Testis (tissue), 2 donors: Measurements from ENCODE around the gene SCP2D1.

Experiments used
- POLR2A ChIP-seq: fragments of 450-650 bp; IDR thresholded peaks from one replicate; pipeline ENCODE4 v1.6.1; 2017; ENCODE audit warnings: antibody characterized with exemption, mild to moderate bottlenecking, moderate library complexity
- TF ChIP-seq, protein P1 (sequence below), 3 experiments: fragments of 450-650 bp in 2 of 3; fragments of 200-600 bp in 1 of 3; sonication (generic) in 1 of 3; IDR thresholded peaks; one replicate each; pipeline ENCODE4 v1.5.1; 2016 to 2019; ENCODE audit warnings: antibody characterized with exemption in 3 of 3, mild to moderate bottlenecking in 2 of 3, moderate library complexity in 1 of 3

DNA sequence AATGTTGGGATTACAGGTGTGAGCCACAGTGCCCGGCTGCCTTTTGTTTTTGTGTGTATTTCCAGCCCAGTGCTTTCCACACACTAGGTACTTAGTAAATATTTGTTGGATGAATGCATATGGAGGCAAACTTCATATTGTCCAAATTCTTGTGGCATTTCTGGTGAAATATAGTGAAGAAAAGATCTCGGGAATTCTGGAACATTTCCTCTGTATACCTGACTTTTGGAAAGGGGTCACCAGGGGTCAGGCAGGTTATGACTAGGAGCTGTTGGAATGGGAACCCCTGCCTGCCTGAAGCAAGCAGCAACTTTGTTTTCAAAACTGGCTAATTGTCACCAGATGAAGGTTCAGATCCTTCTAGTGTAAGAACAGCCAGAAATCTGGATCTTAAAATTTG, 12.1 kb upstream of the SCP2D1 start:
- TF ChIP-seq, protein P1, sequence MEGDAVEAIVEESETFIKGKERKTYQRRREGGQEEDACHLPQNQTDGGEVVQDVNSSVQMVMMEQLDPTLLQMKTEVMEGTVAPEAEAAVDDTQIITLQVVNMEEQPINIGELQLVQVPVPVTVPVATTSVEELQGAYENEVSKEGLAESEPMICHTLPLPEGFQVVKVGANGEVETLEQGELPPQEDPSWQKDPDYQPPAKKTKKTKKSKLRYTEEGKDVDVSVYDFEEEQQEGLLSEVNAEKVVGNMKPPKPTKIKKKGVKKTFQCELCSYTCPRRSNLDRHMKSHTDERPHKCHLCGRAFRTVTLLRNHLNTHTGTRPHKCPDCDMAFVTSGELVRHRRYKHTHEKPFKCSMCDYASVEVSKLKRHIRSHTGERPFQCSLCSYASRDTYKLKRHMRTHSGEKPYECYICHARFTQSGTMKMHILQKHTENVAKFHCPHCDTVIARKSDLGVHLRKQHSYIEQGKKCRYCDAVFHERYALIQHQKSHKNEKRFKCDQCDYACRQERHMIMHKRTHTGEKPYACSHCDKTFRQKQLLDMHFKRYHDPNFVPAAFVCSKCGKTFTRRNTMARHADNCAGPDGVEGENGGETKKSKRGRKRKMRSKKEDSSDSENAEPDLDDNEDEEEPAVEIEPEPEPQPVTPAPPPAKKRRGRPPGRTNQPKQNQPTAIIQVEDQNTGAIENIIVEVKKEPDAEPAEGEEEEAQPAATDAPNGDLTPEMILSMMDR (IDR thresholded peaks at IDR 0.05), result no peak
- TF ChIP-seq POLR2A, result no peak
